NCI-H2171 treated with DMSO at 0.1 percent for 48 hours (cell line): ENCODE results near the gene NDUFA3.

ENCODE experiments used
- DNase-seq: peaks from one replicate; lab custom pipeline; 2025; lab: John Stamatoyannopoulos, UW

NDUFA3 gene

DNA sequence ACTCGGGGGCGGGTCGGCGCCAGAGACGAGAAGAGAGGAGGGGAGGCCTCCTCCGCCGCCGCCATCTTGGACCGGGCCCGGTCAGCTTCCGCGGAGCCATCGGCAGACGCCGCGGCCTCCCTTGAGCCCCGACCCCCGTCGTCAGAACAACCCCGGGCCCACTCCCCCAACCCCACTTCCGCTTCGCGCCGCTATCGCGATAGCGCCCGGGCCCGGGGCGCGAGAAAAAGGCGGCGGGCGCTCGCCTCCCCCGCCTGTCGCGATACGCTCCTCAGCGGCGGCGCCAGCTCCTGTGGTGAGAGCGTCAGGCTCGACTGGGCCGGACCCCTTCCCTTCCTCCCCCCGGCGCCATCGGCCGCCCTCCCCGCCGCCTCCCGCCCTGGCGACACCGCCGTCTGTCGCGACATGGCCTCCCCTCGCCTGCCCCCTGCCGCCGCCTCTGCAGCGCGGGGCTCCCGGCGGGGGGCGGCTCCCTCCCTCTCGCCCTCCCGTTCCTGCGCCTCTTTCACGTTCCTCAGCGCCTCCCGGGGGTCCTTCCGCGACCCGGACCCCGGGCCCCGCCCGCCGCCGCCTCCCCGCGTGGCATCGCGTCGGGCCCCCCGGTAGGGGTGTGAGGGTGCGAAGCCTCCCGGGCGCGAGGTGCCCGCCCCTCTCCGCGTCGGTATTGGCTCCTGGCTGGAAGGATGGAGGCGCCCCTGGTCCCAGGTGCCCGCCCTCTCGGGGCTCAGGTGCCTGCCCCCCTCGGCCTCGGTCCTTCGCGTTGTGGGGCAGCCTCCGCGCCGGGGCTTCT is 35.2 kb downstream of the NDUFA3 start, which contains the start of gene CNOT3:
Gene CNOT3 (plus strand): TSS at position 64 of the 790 bp plus-strand sequence. CDS start 5,217 bp downstream, outside the sequence.
- peak; percentile 18 for DNase-seq

GRCh38 chr19:54138489-54139256 is 36.0 kb downstream of the NDUFA3 start:
- peak; percentile 18 for DNase-seq

- no peak for DNase-seq
Measured at GRCh38 chr19:54141356-54141755, 38.7 kb downstream of the NDUFA3 start.

DNA sequence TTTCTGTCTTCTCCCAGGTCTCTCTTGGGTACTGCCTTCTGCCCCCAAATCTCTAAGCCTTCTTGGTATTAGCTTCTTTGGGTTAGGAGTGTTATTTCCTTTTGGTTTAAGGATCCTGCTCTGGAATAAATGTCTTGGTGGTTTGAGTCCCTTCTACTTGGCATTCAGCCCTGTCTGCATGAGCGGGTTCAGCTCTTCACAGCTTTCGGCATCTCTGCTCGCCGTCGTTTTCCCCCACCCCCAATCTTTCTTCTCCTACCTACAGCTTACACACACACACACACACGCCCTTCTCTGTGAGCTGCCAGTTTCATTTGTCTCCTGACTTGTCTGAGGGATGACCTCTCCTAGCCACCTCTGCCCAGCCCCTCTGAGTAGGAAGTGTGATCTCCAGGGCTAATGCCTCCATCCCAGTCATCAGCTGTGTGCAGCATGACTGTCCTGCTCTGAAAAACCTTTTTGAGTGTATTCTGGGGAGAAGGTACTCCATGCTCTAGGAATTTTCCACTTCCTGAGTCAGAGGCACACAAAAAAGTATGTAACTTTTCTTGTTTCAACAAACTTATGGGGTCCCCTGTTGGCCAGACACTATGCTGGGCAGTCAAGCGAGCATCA is 39.6 kb downstream of the NDUFA3 start:
- DNase-seq = no peak

DNA sequence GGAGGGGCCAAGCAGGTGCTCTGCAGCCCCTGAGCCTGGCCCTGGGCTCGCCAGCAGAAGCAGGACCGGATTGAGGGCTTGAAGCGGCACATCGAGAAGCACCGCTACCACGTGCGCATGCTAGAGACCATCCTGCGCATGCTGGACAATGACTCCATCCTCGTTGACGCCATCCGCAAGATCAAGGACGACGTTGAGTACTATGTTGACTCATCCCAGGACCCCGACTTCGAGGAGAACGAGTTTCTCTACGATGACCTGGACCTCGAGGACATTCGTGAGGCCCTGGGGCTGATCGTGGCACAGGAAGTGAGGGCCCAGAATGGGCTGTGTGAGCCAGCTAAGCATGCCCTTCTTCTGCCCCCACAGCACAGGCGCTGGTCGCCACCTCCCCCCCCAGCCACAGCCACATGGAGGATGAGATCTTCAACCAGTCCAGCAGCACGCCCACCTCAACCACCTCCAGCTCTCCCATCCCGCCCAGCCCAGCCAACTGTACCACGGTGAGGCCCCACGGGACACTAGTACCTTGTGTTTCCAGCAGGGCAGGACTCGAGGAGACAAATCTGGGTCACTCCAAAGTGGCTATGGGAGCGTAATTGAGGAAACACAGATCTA is 43.0 kb downstream of the NDUFA3 start:
- DNase-seq = no peak

DNA sequence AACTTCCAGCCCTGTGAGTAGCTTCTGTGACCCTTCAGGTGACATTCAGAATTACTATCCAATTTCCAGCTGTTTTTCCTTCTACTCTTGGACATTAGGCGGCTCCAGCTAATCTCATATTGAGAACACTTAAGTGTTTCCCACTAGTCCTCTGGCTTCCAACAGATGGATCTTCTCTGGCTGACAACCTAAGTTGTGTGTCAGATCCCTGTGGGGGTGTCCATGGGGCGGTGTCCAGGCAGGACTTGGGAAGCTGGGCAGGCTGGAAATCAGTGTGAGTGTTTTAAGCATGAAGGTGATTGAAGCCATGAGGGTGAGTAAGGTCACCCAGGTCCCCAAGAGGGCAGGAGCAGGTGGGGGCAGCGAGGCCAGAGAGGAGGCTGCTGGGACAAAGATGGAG is 45.0 kb downstream of the NDUFA3 start:
- no peak for DNase-seq

GRCh38 chr19:54148158-54148557 is 45.5 kb downstream of the NDUFA3 start:
- no peak for DNase-seq

DNA sequence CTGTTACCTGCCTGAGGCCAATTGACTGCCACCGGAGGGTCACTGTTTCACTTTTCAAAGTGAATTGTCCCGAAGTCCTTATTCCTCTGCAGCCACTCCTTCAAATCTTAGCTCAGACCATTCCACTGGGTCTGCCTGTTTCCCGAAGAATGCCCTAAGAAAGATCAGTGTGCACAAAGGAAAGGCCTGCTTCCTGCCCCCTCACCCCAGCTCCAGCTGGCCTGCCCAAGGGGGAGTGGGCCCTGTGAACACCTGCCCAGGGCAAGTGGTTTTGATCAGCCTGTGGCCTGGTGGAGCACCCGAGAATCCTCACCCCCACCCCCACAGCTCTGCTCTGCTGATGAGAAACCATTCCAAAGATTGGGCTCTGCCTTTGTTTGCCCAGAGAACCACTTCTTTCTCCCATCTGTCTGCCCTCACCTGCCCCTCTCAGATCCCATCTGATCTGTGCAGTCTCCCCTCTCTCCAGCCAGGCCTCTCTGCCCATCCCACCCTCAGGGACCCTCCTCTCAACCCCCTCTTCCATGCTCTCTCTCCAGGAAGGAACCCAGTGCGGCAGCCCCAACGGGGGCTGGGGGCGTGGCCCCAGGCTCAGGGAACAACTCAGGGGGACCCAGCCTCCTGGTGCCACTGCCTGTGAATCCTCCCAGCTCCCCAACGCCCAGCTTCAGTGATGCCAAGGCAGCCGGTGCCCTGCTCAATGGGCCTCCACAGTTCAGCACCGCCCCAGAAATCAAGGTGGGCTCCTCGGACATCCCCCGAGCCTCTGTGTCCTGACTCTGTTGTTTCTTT is 46.6 kb downstream of the NDUFA3 start:
- DNase-seq = no peak

- no peak for DNase-seq
Measured at GRCh38 chr19:54151362-54152035, 48.8 kb downstream of the NDUFA3 start.

- no peak for DNase-seq
Measured at GRCh38 chr19:54152267-54152666, 49.6 kb downstream of the NDUFA3 start.

DNA sequence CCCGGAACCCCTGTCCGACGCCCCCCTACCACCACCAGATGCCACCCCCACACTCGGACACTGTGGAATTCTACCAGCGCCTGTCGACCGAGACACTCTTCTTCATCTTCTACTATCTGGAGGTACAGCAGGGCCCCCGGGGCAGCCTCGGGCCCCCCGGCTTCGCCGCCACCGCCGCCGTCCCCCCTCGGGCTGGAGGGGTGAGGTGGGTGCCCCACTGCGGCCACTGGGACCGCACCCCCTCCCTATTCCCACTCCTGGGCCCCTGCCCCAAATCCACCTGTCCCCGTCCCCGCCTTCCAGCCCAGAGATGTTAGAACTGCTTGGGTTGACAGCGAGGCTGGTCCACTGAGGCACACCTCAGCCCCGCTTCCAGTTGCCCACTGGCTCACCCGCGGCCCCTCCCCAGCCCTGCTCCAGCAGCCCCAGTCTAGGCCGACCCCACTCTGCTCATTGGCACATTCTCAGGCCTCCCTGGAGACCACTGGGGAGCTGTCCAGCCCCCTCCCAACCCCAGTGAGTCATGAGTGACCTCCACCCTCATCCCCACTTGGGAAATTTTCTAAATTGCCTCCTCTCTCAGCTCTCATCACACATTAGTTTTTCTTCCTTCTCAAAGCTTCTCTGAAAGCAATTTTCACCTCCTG is 50.3 kb downstream of the NDUFA3 start:
- no peak for DNase-seq

GRCh38 chr19:54153731-54154326 is 51.2 kb downstream of the NDUFA3 start:
- no peak for DNase-seq

- no peak for DNase-seq
Measured at GRCh38 chr19:54154603-54155345, 52.1 kb downstream of the NDUFA3 start.

DNA sequence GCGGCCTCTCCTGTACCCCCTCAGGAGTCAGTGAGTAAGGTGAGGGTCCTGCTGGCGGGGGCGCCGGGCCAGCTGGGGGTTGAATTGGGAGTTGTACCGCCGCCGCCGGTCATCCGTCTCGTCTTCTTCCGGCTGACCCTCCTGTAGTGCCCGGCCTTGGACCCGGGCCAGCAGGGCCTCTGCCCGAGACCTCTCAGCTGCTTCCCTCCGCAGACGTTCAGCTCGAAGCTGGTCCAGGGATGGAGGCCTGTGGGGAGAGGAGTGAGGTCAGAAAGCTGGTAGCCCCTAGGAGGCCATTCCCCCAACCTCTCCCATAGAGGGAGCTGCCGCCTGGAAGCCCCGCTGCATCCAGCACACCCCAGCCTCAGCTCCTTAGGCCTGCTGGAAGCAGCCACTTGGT is 53.0 kb downstream of the NDUFA3 start:
- DNase-seq = no peak

- no peak for DNase-seq
Measured at GRCh38 chr19:54156490-54156889, 53.8 kb downstream of the NDUFA3 start.

DNA sequence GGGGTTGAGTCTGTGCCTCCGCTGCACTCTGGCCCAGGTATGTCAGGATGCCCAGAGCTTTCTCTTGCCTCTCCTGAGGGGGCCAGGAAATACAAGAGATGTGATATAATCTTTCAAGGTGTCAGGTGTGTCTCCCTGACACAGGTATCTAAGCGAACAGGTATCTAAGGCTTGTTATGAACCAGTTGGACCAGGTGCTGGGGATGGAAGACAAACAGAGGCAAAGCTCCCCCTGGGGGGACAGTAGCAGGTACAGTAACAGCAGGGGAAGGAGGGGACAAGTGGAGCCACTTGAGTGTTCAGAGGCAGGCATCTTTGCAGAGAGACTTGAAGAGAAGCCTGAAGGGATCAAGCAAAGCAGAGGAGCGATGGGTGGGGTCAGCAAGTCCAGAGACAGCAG is 54.3 kb downstream of the NDUFA3 start:
- no peak for DNase-seq
